Measurements from ENCODE around the gene NTF3.
"Not testable (repeated sequence)": the region's sequence is repeated elsewhere in the genome, so short reads cannot be mapped to it uniquely, and the experiment has no call there.

The NTF3 gene

GRCh38 chr12:5525783-5526367 lies 94.0 kb downstream of the NTF3 start:
- Histone ChIP-seq H3K4me3 (ENCODE audit: severe bottlenecking) (no peak overlapping the region), H3K36me3 (ENCODE audit: low read depth) (no peaks in the 10 kb centered on the region), H3K27ac (ENCODE audit: poor library complexity, severe bottlenecking) (no peak overlapping the region), H3K27me3 (ENCODE audit: insufficient read depth, poor library complexity, severe bottlenecking) (peaks cover 16% of the 10 kb centered on the region), H3K4me1 (ENCODE audit: insufficient read depth, poor library complexity, severe bottlenecking) (no peaks in the 10 kb centered on the region), H3K9me3 (ENCODE audit: severe bottlenecking) (no peaks in the 10 kb centered on the region)
- TF ChIP-seq CTCF (IDR thresholded peaks at IDR 0.05; ENCODE audit: poor library complexity, severe bottlenecking) = no peak
- no peak for DNase-seq (ENCODE audit: low spot score)
- ATAC-seq (ENCODE audit: low read depth) = no peak

- TF ChIP-seq CTCF (IDR thresholded peaks at IDR 0.05; ENCODE audit: poor library complexity, severe bottlenecking) = no peak
- Histone ChIP-seq H3K27me3 (ENCODE audit: insufficient read depth, poor library complexity, severe bottlenecking) (peaks cover 27% of the 10 kb centered on the region), H3K9me3 (ENCODE audit: severe bottlenecking) (no peaks in the 10 kb centered on the region), H3K4me1 (ENCODE audit: insufficient read depth, poor library complexity, severe bottlenecking) (no peaks in the 10 kb centered on the region), H3K36me3 (ENCODE audit: low read depth) (no peaks in the 10 kb centered on the region), H3K4me3 (ENCODE audit: severe bottlenecking) (no peak overlapping the region), H3K27ac (ENCODE audit: poor library complexity, severe bottlenecking) (no peak overlapping the region)
- ATAC-seq (ENCODE audit: low read depth) (no peak), DNase-seq (ENCODE audit: low spot score) (no peak)
These were observed 101.5 kb downstream of the NTF3 start for GRCh38 chr12:5533368-5533767.

- H3K27ac ChIP-seq (ENCODE audit: poor library complexity, severe bottlenecking) = no peak overlapping the region
- no peak overlapping the region for H3K4me3 ChIP-seq (ENCODE audit: severe bottlenecking)
- peaks cover 20% of the 10 kb centered on the region for H3K27me3 ChIP-seq (ENCODE audit: insufficient read depth, poor library complexity, severe bottlenecking)
- no peak for TF ChIP-seq CTCF (IDR thresholded peaks at IDR 0.05; ENCODE audit: poor library complexity, severe bottlenecking)
- no peaks in the 10 kb centered on the region for H3K36me3 ChIP-seq (ENCODE audit: low read depth)
- DNase-seq (ENCODE audit: low spot score) (no peak), ATAC-seq (ENCODE audit: low read depth) (no peak)
- H3K9me3 ChIP-seq (ENCODE audit: severe bottlenecking) = no peaks in the 10 kb centered on the region
- H3K4me1 ChIP-seq (ENCODE audit: insufficient read depth, poor library complexity, severe bottlenecking) = no peaks in the 10 kb centered on the region
These were observed 102.7 kb downstream of the NTF3 start for GRCh38 chr12:5534426-5535199.

GRCh38 chr12:5535541-5535940 lies 103.6 kb downstream of the NTF3 start:
- Histone ChIP-seq H3K36me3 (ENCODE audit: low read depth) (no peaks in the 10 kb centered on the region), H3K27ac (ENCODE audit: poor library complexity, severe bottlenecking) (no peak overlapping the region), H3K4me1 (ENCODE audit: insufficient read depth, poor library complexity, severe bottlenecking) (no peaks in the 10 kb centered on the region), H3K9me3 (ENCODE audit: severe bottlenecking) (no peaks in the 10 kb centered on the region), H3K27me3 (ENCODE audit: insufficient read depth, poor library complexity, severe bottlenecking) (peaks cover 16% of the 10 kb centered on the region), H3K4me3 (ENCODE audit: severe bottlenecking) (no peak overlapping the region)
- no peak for DNase-seq (ENCODE audit: low spot score)
- no peak for TF ChIP-seq CTCF (IDR thresholded peaks at IDR 0.05; ENCODE audit: poor library complexity, severe bottlenecking)
- ATAC-seq (ENCODE audit: low read depth) = no peak

- not testable (repeated sequence) for ATAC-seq (ENCODE audit: low read depth); H3K4me3 ChIP-seq (ENCODE audit: severe bottlenecking); DNase-seq (ENCODE audit: low spot score); H3K27me3 ChIP-seq (ENCODE audit: insufficient read depth, poor library complexity, severe bottlenecking); H3K27ac ChIP-seq (ENCODE audit: poor library complexity, severe bottlenecking); H3K4me1 ChIP-seq (ENCODE audit: insufficient read depth, poor library complexity, severe bottlenecking); H3K36me3 ChIP-seq (ENCODE audit: low read depth); H3K9me3 ChIP-seq (ENCODE audit: severe bottlenecking)
These were observed 105.2 kb downstream of the NTF3 start for GRCh38 chr12:5537026-5537615.

Data from RWPE2 (cell line).